ENCODE data around the gene MRPL52. TPM values are rescaled to one million over a fixed set of nuclear protein-coding genes. Genes with fewer than 3 reads are reported as not detected.
A peak's percentile ranks its signal among the peaks of the same experiment; 100 is the strongest.

MRPL52 gene
- total RNA-seq, 4 donors from 2014 or later = 48.5 to 153 (median 89.0) TPM

DNA sequence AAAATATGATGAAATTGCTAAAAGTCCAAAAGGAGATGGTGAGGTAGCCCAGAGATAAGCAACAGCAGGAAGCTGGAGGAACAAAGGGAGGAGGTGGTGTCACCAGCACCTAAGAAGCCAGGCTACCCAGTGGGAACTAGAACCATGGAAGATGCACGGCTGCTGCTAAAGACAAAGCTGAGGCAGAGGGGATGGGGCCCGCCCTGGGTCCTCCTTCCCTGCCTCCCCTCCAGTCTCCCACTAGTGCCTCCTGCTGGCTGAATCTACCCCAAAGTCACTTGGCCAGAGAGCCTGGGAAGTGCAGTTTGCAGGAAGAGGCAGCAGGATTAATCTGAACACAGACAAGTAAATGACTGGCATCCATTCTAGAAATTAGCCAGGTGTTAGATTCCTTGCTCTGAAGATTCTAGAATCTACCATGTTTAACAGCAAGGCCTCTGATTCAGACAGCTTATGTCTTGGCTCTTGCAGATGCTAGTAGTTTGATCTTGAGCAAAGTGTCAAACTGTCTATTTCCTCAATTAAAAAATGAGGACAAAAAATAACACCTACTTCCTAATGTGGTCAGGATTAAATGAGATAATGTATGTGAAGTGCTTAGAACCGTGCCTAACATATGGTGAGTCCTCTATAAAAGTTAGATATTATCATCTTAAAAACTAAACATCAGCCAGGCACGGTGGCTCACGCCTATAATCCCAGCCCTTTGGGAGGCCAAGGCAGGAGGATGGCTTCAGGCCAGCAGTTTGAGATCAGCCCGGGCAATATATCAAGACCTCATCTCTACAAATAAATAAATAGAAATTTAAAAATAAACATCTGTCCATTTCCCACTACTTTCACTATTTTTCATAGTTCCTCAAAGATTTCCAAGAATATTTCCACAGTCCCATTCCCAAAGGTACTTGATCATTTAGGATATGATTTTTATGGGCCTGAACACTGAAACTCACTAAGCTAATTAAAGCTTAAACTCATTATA lies 36.0 kb downstream of the MRPL52 start:
- Histone ChIP-seq H3K27ac (no peak overlapping the region), H3K36me3 (no peaks in the 10 kb centered on the region), H3K9me3 (no peaks in the 10 kb centered on the region), H3K4me1 (peaks cover 5 to 8% of the 10 kb centered on the region in 2 donors), H3K4me3 (no peak overlapping the region), H3K27me3 (no peaks in the 10 kb centered on the region)
- ATAC-seq (no peak), DNase-seq (no peak)
- in situ Hi-C loops (cut with MboI; ENCODE audit: low sequenced_read_pairs in 4 of 4) = loop anchor here in 3 of 4 donors (25.0 kb wide), 2 partner anchors 303 to 478 kb away; no protein-coding TSS in a partner anchor
- intact Hi-C loops (cut with DNase I; ENCODE audit: low total_unique reads) = no loop called here
- TF ChIP-seq, protein P1, sequence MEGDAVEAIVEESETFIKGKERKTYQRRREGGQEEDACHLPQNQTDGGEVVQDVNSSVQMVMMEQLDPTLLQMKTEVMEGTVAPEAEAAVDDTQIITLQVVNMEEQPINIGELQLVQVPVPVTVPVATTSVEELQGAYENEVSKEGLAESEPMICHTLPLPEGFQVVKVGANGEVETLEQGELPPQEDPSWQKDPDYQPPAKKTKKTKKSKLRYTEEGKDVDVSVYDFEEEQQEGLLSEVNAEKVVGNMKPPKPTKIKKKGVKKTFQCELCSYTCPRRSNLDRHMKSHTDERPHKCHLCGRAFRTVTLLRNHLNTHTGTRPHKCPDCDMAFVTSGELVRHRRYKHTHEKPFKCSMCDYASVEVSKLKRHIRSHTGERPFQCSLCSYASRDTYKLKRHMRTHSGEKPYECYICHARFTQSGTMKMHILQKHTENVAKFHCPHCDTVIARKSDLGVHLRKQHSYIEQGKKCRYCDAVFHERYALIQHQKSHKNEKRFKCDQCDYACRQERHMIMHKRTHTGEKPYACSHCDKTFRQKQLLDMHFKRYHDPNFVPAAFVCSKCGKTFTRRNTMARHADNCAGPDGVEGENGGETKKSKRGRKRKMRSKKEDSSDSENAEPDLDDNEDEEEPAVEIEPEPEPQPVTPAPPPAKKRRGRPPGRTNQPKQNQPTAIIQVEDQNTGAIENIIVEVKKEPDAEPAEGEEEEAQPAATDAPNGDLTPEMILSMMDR (IDR thresholded peaks at IDR 0.05 in 4 of 5, conservative IDR thresholded peaks at IDR 0.05 in 1 of 5) = no peak
- TF ChIP-seq POLR2A (IDR thresholded peaks at IDR 0.05) = no peak

DNA sequence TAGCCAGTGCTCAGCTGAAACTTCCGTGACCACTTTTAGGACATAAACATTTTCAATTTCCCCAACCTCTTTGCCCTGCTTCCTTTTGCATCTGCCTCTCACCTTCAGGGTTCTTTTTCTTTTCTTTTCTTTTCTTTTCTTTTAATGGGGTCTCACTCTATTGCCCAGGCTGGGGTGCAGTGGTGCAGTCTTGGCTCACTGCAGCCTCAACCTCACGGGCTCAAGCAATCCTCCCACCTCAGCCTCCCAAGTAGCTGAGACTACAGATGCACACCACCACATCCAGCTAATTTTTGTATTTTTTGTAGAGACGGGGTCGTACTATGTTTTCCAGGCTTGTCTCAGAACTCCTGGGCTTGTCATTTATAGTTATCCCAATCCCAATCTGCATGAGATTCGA lies 37.2 kb downstream of the MRPL52 start:
- in situ Hi-C loops (cut with MboI; ENCODE audit: low sequenced_read_pairs in 4 of 4) (loop anchor here in 3 of 4 donors (25.0 kb wide), 2 partner anchors 305 to 480 kb away; no protein-coding TSS in a partner anchor), intact Hi-C loops (cut with DNase I; ENCODE audit: low total_unique reads) (no loop called here)
- Histone ChIP-seq H3K36me3 (no peaks in the 10 kb centered on the region), H3K9me3 (no peaks in the 10 kb centered on the region), H3K27me3 (no peaks in the 10 kb centered on the region), H3K27ac (no peak overlapping the region), H3K4me3 (no peak overlapping the region), H3K4me1 (peaks cover 8 to 12% of the 10 kb centered on the region in 2 donors)
- no peak for TF ChIP-seq POLR2A (IDR thresholded peaks at IDR 0.05)
- TF ChIP-seq, protein P1 (IDR thresholded peaks at IDR 0.05 in 4 of 5, conservative IDR thresholded peaks at IDR 0.05 in 1 of 5) = no peak
- DNase-seq = no peak
- no peak for ATAC-seq

DNA sequence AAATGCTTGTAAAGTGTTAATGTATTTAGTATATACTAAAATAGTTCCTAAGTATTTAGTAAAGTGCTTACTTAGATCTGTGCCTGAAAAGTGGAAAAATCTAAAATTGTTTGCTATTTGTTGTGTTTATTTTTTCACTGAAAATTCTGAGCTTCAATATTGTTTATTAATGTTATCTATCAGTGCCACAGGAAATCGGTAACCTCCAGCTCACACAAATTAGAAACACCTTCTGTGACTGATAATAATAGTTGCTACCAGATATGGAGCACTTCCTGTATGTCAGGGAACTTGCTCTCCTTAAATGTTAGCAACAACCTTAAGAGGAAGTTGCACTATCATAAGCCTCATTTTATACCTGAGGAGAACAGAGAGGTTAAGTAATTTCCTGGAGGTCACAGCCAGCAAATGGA lies 41.1 kb downstream of the MRPL52 start:
- DNase-seq (no peak), ATAC-seq (peak; percentile 48 to 55)
- no peaks in the 10 kb centered on the region for H3K9me3 ChIP-seq
- in situ Hi-C loops (cut with MboI; ENCODE audit: low sequenced_read_pairs in 4 of 4) (loop anchor here in 3 of 4 donors (25.0 kb wide), 2 partner anchors 309 to 484 kb away; no protein-coding TSS in a partner anchor), intact Hi-C loops (cut with DNase I; ENCODE audit: low total_unique reads) (loop anchor here (1.0 to 5.0 kb wide), 5 partner anchors 18 to 272 kb away; partner anchors contain the start of genes ABHD4, MRPL52, PRMT5 and RBM23)
- peaks cover 16 to 22% of the 10 kb centered on the region in 2 donors for H3K4me1 ChIP-seq
- peaks cover 0 to 28% of the 10 kb centered on the region in 2 donors for H3K36me3 ChIP-seq
- peak overlapping the region; percentile 98 to 100 (median 99) for H3K27ac ChIP-seq
- TF ChIP-seq, protein P1 (IDR thresholded peaks at IDR 0.05 in 4 of 5, conservative IDR thresholded peaks at IDR 0.05 in 1 of 5) = no peak
- TF ChIP-seq POLR2A (IDR thresholded peaks at IDR 0.05) = no peak
- H3K27me3 ChIP-seq = no peaks in the 10 kb centered on the region
- peak overlapping the region; percentile 89 to 100 (median 96) for H3K4me3 ChIP-seq

DNA sequence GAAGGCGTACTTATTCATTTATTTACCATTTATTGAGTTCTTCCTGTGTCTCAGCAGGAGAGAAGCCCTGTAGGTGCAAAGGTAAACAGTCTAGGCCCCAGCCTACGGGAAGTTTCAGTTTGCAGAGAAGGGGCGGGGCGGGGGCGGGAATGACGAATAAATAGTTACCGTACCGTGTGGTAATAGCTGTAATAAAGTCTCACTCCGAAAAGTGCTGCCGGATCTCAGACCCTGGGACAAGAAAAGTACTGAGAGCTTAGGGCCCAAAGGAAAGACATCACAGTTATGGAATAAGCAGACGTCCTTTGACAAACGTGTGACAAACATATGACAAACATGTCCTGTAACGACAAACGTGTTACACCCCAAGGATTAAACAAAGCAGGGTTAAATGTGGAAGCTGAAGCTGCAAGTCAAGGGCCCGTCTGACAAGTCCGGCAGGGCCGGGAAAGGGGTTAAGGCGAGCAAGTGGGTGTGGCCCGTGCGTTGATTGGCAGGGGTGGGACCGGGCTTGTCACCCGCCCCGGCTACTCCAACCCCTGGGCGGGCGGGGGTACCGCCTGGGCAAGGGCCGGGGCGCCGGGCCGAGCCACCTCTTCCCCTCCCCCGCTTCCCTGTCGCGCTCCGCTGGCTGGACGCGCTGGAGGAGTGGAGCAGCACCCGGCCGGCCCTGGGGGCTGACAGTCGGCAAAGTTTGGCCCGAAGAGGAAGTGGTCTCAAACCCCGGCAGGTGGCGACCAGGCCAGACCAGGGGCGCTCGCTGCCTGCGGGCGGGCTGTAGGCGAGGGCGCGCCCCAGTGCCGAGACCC lies 41.7 kb downstream of the MRPL52 start, which contains the start of gene LRP10:
LRP10 (plus strand) TSS at position 517 of the 809 bp plus-strand sequence. CDS start 564 bp downstream, outside the sequence.
- DNase-seq = peak; percentile 91 to 93
- Histone ChIP-seq H3K4me3 (peak within 1 kb of the TSS; percentile 89 to 100 (median 96)), H3K4me1 (peaks cover 16 to 22% of the 10 kb centered on the region in 2 donors), H3K9me3 (no peaks in the 10 kb centered on the region), H3K27me3 (no peaks in the 10 kb centered on the region), H3K27ac (peak within 1 kb of the TSS; percentile 98 to 100 (median 99)), H3K36me3 (peaks cover 0 to 34% of the 10 kb centered on the region in 2 donors)
- TF ChIP-seq, protein P1 (IDR thresholded peaks at IDR 0.05 in 4 of 5, conservative IDR thresholded peaks at IDR 0.05 in 1 of 5) = peak in 1 of 5 experiments; percentile 13
- peak; percentile 88 to 91 for TF ChIP-seq POLR2A (IDR thresholded peaks at IDR 0.05)
- in situ Hi-C loops (cut with MboI; ENCODE audit: low sequenced_read_pairs in 4 of 4) (loop anchor here in 3 of 4 donors (25.0 kb wide), 2 partner anchors 309 to 484 kb away; no protein-coding TSS in a partner anchor), intact Hi-C loops (cut with DNase I; ENCODE audit: low total_unique reads) (loop anchor here (1.0 to 5.0 kb wide), 7 partner anchors 19 to 273 kb away; partner anchors contain the start of genes ABHD4, HAUS4, MRPL52 and PRMT5)
- ATAC-seq = peak; percentile 86 to 91
